Measurements from ENCODE around the gene LHX5.

Gene LHX5

GRCh38 chr12:113428482-113428881 is 43.2 kb downstream of the LHX5 start:
- Histone ChIP-seq H4K91ac (ENCODE audit: low read depth, low read length, poor library complexity) (no peak overlapping the region), H3K4me1 (ENCODE audit: control insufficient read depth in 2 of 2, insufficient read depth in 1 of 2, low read depth in 1 of 2, low read length in 2 of 2) (peaks cover 0 to 4% of the 10 kb centered on the region in 2 donors), H3K18ac (ENCODE audit: low read length) (no peak overlapping the region), H4K8ac (ENCODE audit: low read depth, low read length) (no peak overlapping the region), H3K23ac (ENCODE audit: low read depth, low read length, poor library complexity) (no peak overlapping the region), H3K36me3 (replicated peaks in 1 of 2; ENCODE audit: control insufficient read depth in 2 of 2, insufficient read depth in 2 of 2, low read length in 2 of 2) (peaks cover 0 to 39% of the 10 kb centered on the region in 2 donors), H3K27ac (replicated peaks; ENCODE audit: low read length) (no peak overlapping the region), H2AK5ac (ENCODE audit: low read depth, low read length) (no peak overlapping the region), H3K4me2 (ENCODE audit: insufficient read depth, low read length, poor library complexity, severe bottlenecking) (no peak overlapping the region), H2BK5ac (ENCODE audit: low read length) (no peak overlapping the region), H3K9me3 (replicated peaks in 1 of 2; ENCODE audit: control insufficient read depth in 2 of 2, insufficient read depth in 1 of 2, low read depth in 1 of 2, low read length in 2 of 2) (no peaks in the 10 kb centered on the region), H3K9ac (ENCODE audit: low read depth, low read length, poor library complexity) (no peak overlapping the region), H2BK12ac (ENCODE audit: low read length) (no peak overlapping the region), H3K27me3 (ENCODE audit: control insufficient read depth in 3 of 3, insufficient read depth in 3 of 3, low read depth in 1 of 3, low read length in 3 of 3) (no peaks in the 10 kb centered on the region), H3K14ac (ENCODE audit: low read length) (no peak overlapping the region), H3K79me1 (ENCODE audit: low read depth, low read length) (no peaks in the 10 kb centered on the region), H2BK15ac (ENCODE audit: low read length) (no peak overlapping the region), H2AFZ (ENCODE audit: low read length) (no peak overlapping the region), H2BK120ac (ENCODE audit: low read depth, low read length) (no peak overlapping the region), H3K4ac (ENCODE audit: low read length) (no peak overlapping the region), H3K4me3 (ENCODE audit: low read length in 2 of 2) (no peak overlapping the region)
- DNase-seq (ENCODE audit: low spot score) = no peak
- no CpG with 5 or more reads among the region's 1 CpG for WGBS, 2 donors (ENCODE audit: extremely low coverage in 2 of 2, insufficient read length in 2 of 2, insufficient replicate concordance in 1 of 2)

- no peaks in the 10 kb centered on the region for H3K27me3 ChIP-seq (ENCODE audit: control insufficient read depth in 3 of 3, insufficient read depth in 3 of 3, low read depth in 1 of 3, low read length in 3 of 3)
- H2AFZ ChIP-seq (ENCODE audit: low read length) = no peak overlapping the region
- no peak overlapping the region for H3K18ac ChIP-seq (ENCODE audit: low read length)
- H3K14ac ChIP-seq (ENCODE audit: low read length) = no peak overlapping the region
- no peak overlapping the region for H2AK5ac ChIP-seq (ENCODE audit: low read depth, low read length)
- peak overlapping the region; percentile 30 for H2BK5ac ChIP-seq (ENCODE audit: low read length)
- no peak overlapping the region for H3K9ac ChIP-seq (ENCODE audit: low read depth, low read length, poor library complexity)
- H3K4ac ChIP-seq (ENCODE audit: low read length) = no peak overlapping the region
- no peak overlapping the region for H3K4me3 ChIP-seq (ENCODE audit: low read length in 2 of 2)
- no peak overlapping the region for H4K8ac ChIP-seq (ENCODE audit: low read depth, low read length)
- H3K27ac ChIP-seq (replicated peaks; ENCODE audit: low read length) = no peak overlapping the region
- no peak overlapping the region for H3K23ac ChIP-seq (ENCODE audit: low read depth, low read length, poor library complexity)
- no peak overlapping the region for H2BK12ac ChIP-seq (ENCODE audit: low read length)
- peaks cover 0 to 4% of the 10 kb centered on the region in 2 donors for H3K4me1 ChIP-seq (ENCODE audit: control insufficient read depth in 2 of 2, insufficient read depth in 1 of 2, low read depth in 1 of 2, low read length in 2 of 2)
- H3K36me3 ChIP-seq (replicated peaks in 1 of 2; ENCODE audit: control insufficient read depth in 2 of 2, insufficient read depth in 2 of 2, low read length in 2 of 2) = peaks cover 0 to 40% of the 10 kb centered on the region in 2 donors
- WGBS, 2 donors (ENCODE audit: extremely low coverage in 2 of 2, insufficient read length in 2 of 2, insufficient replicate concordance in 1 of 2) = no CpG with 5 or more reads among the region's 9 CpGs
- H4K91ac ChIP-seq (ENCODE audit: low read depth, low read length, poor library complexity) = no peak overlapping the region
- H3K4me2 ChIP-seq (ENCODE audit: insufficient read depth, low read length, poor library complexity, severe bottlenecking) = no peak overlapping the region
- H3K9me3 ChIP-seq (replicated peaks in 1 of 2; ENCODE audit: control insufficient read depth in 2 of 2, insufficient read depth in 1 of 2, low read depth in 1 of 2, low read length in 2 of 2) = no peaks in the 10 kb centered on the region
- DNase-seq (ENCODE audit: low spot score) = no peak
- no peak overlapping the region for H2BK120ac ChIP-seq (ENCODE audit: low read depth, low read length)
- H2BK15ac ChIP-seq (ENCODE audit: low read length) = no peak overlapping the region
- no peaks in the 10 kb centered on the region for H3K79me1 ChIP-seq (ENCODE audit: low read depth, low read length)
Observed at GRCh38 chr12:113427882-113428281, 43.8 kb downstream of the LHX5 start.

GRCh38 chr12:113425960-113426453 is 45.7 kb downstream of the LHX5 start:
- Histone ChIP-seq H3K79me1 (ENCODE audit: low read depth, low read length) (no peaks in the 10 kb centered on the region), H2AK5ac (ENCODE audit: low read depth, low read length) (no peak overlapping the region), H2BK12ac (ENCODE audit: low read length) (no peak overlapping the region), H3K27me3 (ENCODE audit: control insufficient read depth in 3 of 3, insufficient read depth in 3 of 3, low read depth in 1 of 3, low read length in 3 of 3) (no peaks in the 10 kb centered on the region), H3K18ac (ENCODE audit: low read length) (peak overlapping the region; percentile 13), H3K9me3 (replicated peaks in 1 of 2; ENCODE audit: control insufficient read depth in 2 of 2, insufficient read depth in 1 of 2, low read depth in 1 of 2, low read length in 2 of 2) (no peaks in the 10 kb centered on the region), H2BK5ac (ENCODE audit: low read length) (no peak overlapping the region), H2BK15ac (ENCODE audit: low read length) (no peak overlapping the region), H4K8ac (ENCODE audit: low read depth, low read length) (no peak overlapping the region), H3K27ac (replicated peaks; ENCODE audit: low read length) (no peak overlapping the region), H3K4ac (ENCODE audit: low read length) (no peak overlapping the region), H4K91ac (ENCODE audit: low read depth, low read length, poor library complexity) (no peak overlapping the region), H3K36me3 (replicated peaks in 1 of 2; ENCODE audit: control insufficient read depth in 2 of 2, insufficient read depth in 2 of 2, low read length in 2 of 2) (peaks cover 0 to 40% of the 10 kb centered on the region in 2 donors), H3K14ac (ENCODE audit: low read length) (no peak overlapping the region), H3K4me2 (ENCODE audit: insufficient read depth, low read length, poor library complexity, severe bottlenecking) (no peak overlapping the region), H3K4me3 (ENCODE audit: low read length in 2 of 2) (no peak overlapping the region), H3K9ac (ENCODE audit: low read depth, low read length, poor library complexity) (no peak overlapping the region), H2AFZ (ENCODE audit: low read length) (no peak overlapping the region), H2BK120ac (ENCODE audit: low read depth, low read length) (no peak overlapping the region), H3K23ac (ENCODE audit: low read depth, low read length, poor library complexity) (no peak overlapping the region), H3K4me1 (ENCODE audit: control insufficient read depth in 2 of 2, insufficient read depth in 1 of 2, low read depth in 1 of 2, low read length in 2 of 2) (peaks cover 0 to 13% of the 10 kb centered on the region in 2 donors)
- no CpG with 5 or more reads among the region's 11 CpGs for WGBS, 2 donors (ENCODE audit: extremely low coverage in 2 of 2, insufficient read length in 2 of 2, insufficient replicate concordance in 1 of 2)
- no peak for DNase-seq (ENCODE audit: low spot score)

- H3K14ac ChIP-seq (ENCODE audit: low read length) = no peak overlapping the region
- no peak overlapping the region for H4K8ac ChIP-seq (ENCODE audit: low read depth, low read length)
- H3K4me3 ChIP-seq (ENCODE audit: low read length in 2 of 2) = no peak overlapping the region
- no peak overlapping the region for H3K4ac ChIP-seq (ENCODE audit: low read length)
- H3K36me3 ChIP-seq (replicated peaks in 1 of 2; ENCODE audit: control insufficient read depth in 2 of 2, insufficient read depth in 2 of 2, low read length in 2 of 2) = peaks cover 0 to 40% of the 10 kb centered on the region in 2 donors
- WGBS, 2 donors (ENCODE audit: extremely low coverage in 2 of 2, insufficient read length in 2 of 2, insufficient replicate concordance in 1 of 2) = 100% methylated on average over 1 of the region's 20 CpGs; no CpG with 5 or more reads in 1 of the 2 donors
- no peak overlapping the region for H2BK12ac ChIP-seq (ENCODE audit: low read length)
- peak; percentile 52 for DNase-seq (ENCODE audit: low spot score)
- H2BK120ac ChIP-seq (ENCODE audit: low read depth, low read length) = no peak overlapping the region
- H3K9me3 ChIP-seq (replicated peaks in 1 of 2; ENCODE audit: control insufficient read depth in 2 of 2, insufficient read depth in 1 of 2, low read depth in 1 of 2, low read length in 2 of 2) = no peaks in the 10 kb centered on the region
- no peak overlapping the region for H2BK5ac ChIP-seq (ENCODE audit: low read length)
- H3K4me2 ChIP-seq (ENCODE audit: insufficient read depth, low read length, poor library complexity, severe bottlenecking) = no peak overlapping the region
- H3K4me1 ChIP-seq (ENCODE audit: control insufficient read depth in 2 of 2, insufficient read depth in 1 of 2, low read depth in 1 of 2, low read length in 2 of 2) = peaks cover 0 to 13% of the 10 kb centered on the region in 2 donors
- no peak overlapping the region for H2BK15ac ChIP-seq (ENCODE audit: low read length)
- H3K18ac ChIP-seq (ENCODE audit: low read length) = no peak overlapping the region
- H4K91ac ChIP-seq (ENCODE audit: low read depth, low read length, poor library complexity) = no peak overlapping the region
- no peaks in the 10 kb centered on the region for H3K27me3 ChIP-seq (ENCODE audit: control insufficient read depth in 3 of 3, insufficient read depth in 3 of 3, low read depth in 1 of 3, low read length in 3 of 3)
- H3K27ac ChIP-seq (replicated peaks; ENCODE audit: low read length) = no peak overlapping the region
- no peak overlapping the region for H3K9ac ChIP-seq (ENCODE audit: low read depth, low read length, poor library complexity)
- peak overlapping the region; percentile 57 for H3K23ac ChIP-seq (ENCODE audit: low read depth, low read length, poor library complexity)
- no peaks in the 10 kb centered on the region for H3K79me1 ChIP-seq (ENCODE audit: low read depth, low read length)
- no peak overlapping the region for H2AFZ ChIP-seq (ENCODE audit: low read length)
- H2AK5ac ChIP-seq (ENCODE audit: low read depth, low read length) = peak overlapping the region; percentile 47
Observed at GRCh38 chr12:113424915-113425823, 46.5 kb downstream of the LHX5 start.
